ENCODE measurements around the gene PSMD6. TPM values are rescaled to one million over a fixed set of nuclear protein-coding genes. Genes with fewer than 3 reads are reported as not detected.

The PSMD6 gene
- total RNA-seq, 1 donor from 2014 or later = 87.0 TPM

GRCh38 chr3:64008017-64008416 lies 15.3 kb downstream of the PSMD6 start:
- no peak for TF ChIP-seq CTCF (IDR thresholded peaks at IDR 0.05; ENCODE audit: unreplicated experiment)
- Mint-ChIP-seq H3K27me3 (ENCODE audit: unreplicated experiment) (no peaks in the 10 kb centered on the region), H3K9me3 (ENCODE audit: unreplicated experiment) (no peaks in the 10 kb centered on the region), H3K27ac (ENCODE audit: unreplicated experiment) (no peak overlapping the region), H3K36me3 (ENCODE audit: low read depth, unreplicated experiment) (peaks cover 24% of the 10 kb centered on the region), H3K4me1 (ENCODE audit: unreplicated experiment) (no peaks in the 10 kb centered on the region), H3K4me3 (ENCODE audit: unreplicated experiment) (no peak overlapping the region)
- DNase-seq (ENCODE audit: low spot score) = no peak

- Mint-ChIP-seq H3K36me3 (ENCODE audit: low read depth, unreplicated experiment) (peaks cover 3% of the 10 kb centered on the region), H3K27me3 (ENCODE audit: unreplicated experiment) (no peaks in the 10 kb centered on the region), H3K27ac (ENCODE audit: unreplicated experiment) (no peak overlapping the region), H3K9me3 (ENCODE audit: unreplicated experiment) (no peaks in the 10 kb centered on the region), H3K4me3 (ENCODE audit: unreplicated experiment) (no peak overlapping the region), H3K4me1 (ENCODE audit: unreplicated experiment) (no peaks in the 10 kb centered on the region)
- no peak for TF ChIP-seq CTCF (IDR thresholded peaks at IDR 0.05; ENCODE audit: unreplicated experiment)
- no peak for DNase-seq (ENCODE audit: low spot score)
Measured at GRCh38 chr3:64003589-64003988, 19.7 kb downstream of the PSMD6 start.

- no peak for DNase-seq (ENCODE audit: low spot score)
- H3K4me1 Mint-ChIP-seq (ENCODE audit: unreplicated experiment) = peaks cover 2% of the 10 kb centered on the region
- H3K27me3 Mint-ChIP-seq (ENCODE audit: unreplicated experiment) = no peaks in the 10 kb centered on the region
- H3K4me3 Mint-ChIP-seq (ENCODE audit: unreplicated experiment) = no peak overlapping the region
- no peaks in the 10 kb centered on the region for H3K9me3 Mint-ChIP-seq (ENCODE audit: unreplicated experiment)
- no peak for TF ChIP-seq CTCF (IDR thresholded peaks at IDR 0.05; ENCODE audit: unreplicated experiment)
- peaks cover 3% of the 10 kb centered on the region for H3K36me3 Mint-ChIP-seq (ENCODE audit: low read depth, unreplicated experiment)
- no peak overlapping the region for H3K27ac Mint-ChIP-seq (ENCODE audit: unreplicated experiment)
Measured at GRCh38 chr3:64002233-64002632, 21.1 kb downstream of the PSMD6 start.

GRCh38 chr3:64000453-64001055 lies 22.7 kb downstream of the PSMD6 start:
- H3K4me3 Mint-ChIP-seq (ENCODE audit: unreplicated experiment) = no peak overlapping the region
- DNase-seq (ENCODE audit: low spot score) = no peak
- peaks cover 2% of the 10 kb centered on the region for H3K27me3 Mint-ChIP-seq (ENCODE audit: unreplicated experiment)

More at GRCh38 chr3:64000453-64001055, 22.7 kb downstream of the PSMD6 start:
- Mint-ChIP-seq H3K36me3 (ENCODE audit: low read depth, unreplicated experiment) (peaks cover 16% of the 10 kb centered on the region), H3K27ac (ENCODE audit: unreplicated experiment) (no peak overlapping the region), H3K9me3 (ENCODE audit: unreplicated experiment) (no peaks in the 10 kb centered on the region), H3K4me1 (ENCODE audit: unreplicated experiment) (peaks cover 15% of the 10 kb centered on the region)
- TF ChIP-seq CTCF (IDR thresholded peaks at IDR 0.05; ENCODE audit: unreplicated experiment) = no peak

Data from endothelial cell (in vitro differentiated cells).